Hematopoietic multipotent progenitor cell (in vitro differentiated cells): ENCODE measurements around the gene PPP1R1A. TPM values are rescaled to one million over a fixed set of nuclear protein-coding genes. Genes with fewer than 3 reads are reported as not detected.

Source experiments
- DNase-seq, 3 donors: peaks; one replicate each; pipeline ENCODE4 v3.0.0-alpha.2; 2011 to 2015; ENCODE audit warnings: low read depth in 2 of 3, low spot score in 2 of 3
- total RNA-seq: library from RNA; depleted of rRNA; stranded (reverse); fragments of >200 nt; gene quantifications from one replicate; pipeline ENCODE4 v1.2.3, GENCODE V29; 2012

PPP1R1A gene
- total RNA-seq, 1 donor = not detected

- DNase-seq = no peak
Observed at GRCh38 chr12:54578778-54579177, 9.7 kb downstream of the PPP1R1A start.

- no peak for DNase-seq
Observed at GRCh38 chr12:54572881-54573280, 15.6 kb downstream of the PPP1R1A start.

GRCh38 chr12:54571193-54572188 is 17.0 kb downstream of the PPP1R1A start:
- no peak for DNase-seq

GRCh38 chr12:54569995-54570528 is 18.4 kb downstream of the PPP1R1A start:
- no peak for DNase-seq

- no peak for DNase-seq
Observed at GRCh38 chr12:54569072-54569471, 19.4 kb downstream of the PPP1R1A start.

- no peak for DNase-seq
Observed at GRCh38 chr12:54566792-54567191, 21.7 kb downstream of the PPP1R1A start.

- no peak for DNase-seq
Observed at GRCh38 chr12:54565986-54566544, 22.4 kb downstream of the PPP1R1A start.

- DNase-seq = no peak
Observed at GRCh38 chr12:54565310-54565985, 23.0 kb downstream of the PPP1R1A start.

GRCh38 chr12:54564768-54565167 is 23.7 kb downstream of the PPP1R1A start:
- DNase-seq = no peak

- no peak for DNase-seq
Observed at GRCh38 chr12:54563787-54564186, 24.7 kb downstream of the PPP1R1A start.

- DNase-seq = no peak
Observed at GRCh38 chr12:54562750-54563356, 25.6 kb downstream of the PPP1R1A start.

- peak in 1 of 3 donors; percentile 9 for DNase-seq
Observed at GRCh38 chr12:54561164-54561563, 27.3 kb downstream of the PPP1R1A start.

GRCh38 chr12:54560374-54560858 is 28.0 kb downstream of the PPP1R1A start:
- peak; percentile 59 to 94 (median 86) for DNase-seq

GRCh38 chr12:54558759-54559158 is 29.7 kb downstream of the PPP1R1A start:
- DNase-seq = no peak

- DNase-seq = no peak
Observed at GRCh38 chr12:54558311-54558710, 30.1 kb downstream of the PPP1R1A start.

GRCh38 chr12:54555670-54556257 is 32.7 kb downstream of the PPP1R1A start:
- DNase-seq = no peak

GRCh38 chr12:54549774-54550451 is 38.5 kb downstream of the PPP1R1A start:
- peak in 2 of 3 donors; percentile 42 to 58 for DNase-seq

- DNase-seq = no peak
Observed at GRCh38 chr12:54546511-54546910, 41.9 kb downstream of the PPP1R1A start.

- no peak for DNase-seq
Observed at GRCh38 chr12:54544743-54545142, 43.7 kb downstream of the PPP1R1A start.

- no peak for DNase-seq
Observed at GRCh38 chr12:54543526-54543925, 44.9 kb downstream of the PPP1R1A start.
